Measurements from ENCODE around the gene GATA5.
"Not testable (repeated sequence)": the region's sequence is repeated elsewhere in the genome, so short reads cannot be mapped to it uniquely, and the experiment has no call there.

The GATA5 gene

GRCh38 chr20:62504323-62504722 lies 28.5 kb upstream of the GATA5 start:
- no peak for DNase-seq (ENCODE audit: low read depth)

GRCh38 chr20:62503401-62504178 lies 27.8 kb upstream of the GATA5 start:
- DNase-seq (ENCODE audit: low read depth) = no peak

DNA sequence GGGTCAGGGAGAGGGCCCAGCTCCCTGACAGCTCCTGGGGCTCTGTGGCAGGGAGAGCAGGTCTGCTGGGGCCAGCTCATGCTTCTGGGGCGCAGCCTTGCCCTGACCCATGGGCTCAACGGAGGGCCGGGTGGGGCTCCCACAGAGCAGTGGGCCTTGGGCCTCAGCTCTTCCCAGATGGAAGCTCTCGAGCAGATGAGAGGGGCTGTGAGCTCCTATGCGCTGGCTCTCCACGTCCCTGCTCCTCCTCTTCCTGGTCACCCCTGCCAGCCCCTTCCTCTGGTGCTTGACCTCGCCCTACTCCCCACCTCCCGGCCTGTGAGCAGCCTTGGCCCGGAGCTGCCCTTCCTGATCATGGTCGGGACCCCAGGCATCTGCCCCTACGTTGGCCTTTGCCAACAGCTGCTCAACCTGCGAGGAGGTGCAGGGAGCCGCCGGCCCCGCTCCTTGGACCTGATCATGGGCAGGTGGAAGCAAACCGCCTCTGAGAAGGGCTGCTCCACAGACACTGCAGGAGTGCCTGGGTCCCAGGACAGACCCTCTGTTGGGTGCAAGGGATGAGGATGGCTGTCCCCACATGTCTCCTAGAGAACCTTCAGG lies 26.8 kb upstream of the GATA5 start:
- no peak for DNase-seq (ENCODE audit: low read depth)

GRCh38 chr20:62501801-62502495 lies 26.2 kb upstream of the GATA5 start:
- DNase-seq (ENCODE audit: low read depth) = peak; percentile 54

GRCh38 chr20:62500237-62500864 lies 24.6 kb upstream of the GATA5 start:
- DNase-seq (ENCODE audit: low read depth) = no peak

GRCh38 chr20:62499758-62500236 lies 24.0 kb upstream of the GATA5 start:
- no peak for DNase-seq (ENCODE audit: low read depth)

DNA sequence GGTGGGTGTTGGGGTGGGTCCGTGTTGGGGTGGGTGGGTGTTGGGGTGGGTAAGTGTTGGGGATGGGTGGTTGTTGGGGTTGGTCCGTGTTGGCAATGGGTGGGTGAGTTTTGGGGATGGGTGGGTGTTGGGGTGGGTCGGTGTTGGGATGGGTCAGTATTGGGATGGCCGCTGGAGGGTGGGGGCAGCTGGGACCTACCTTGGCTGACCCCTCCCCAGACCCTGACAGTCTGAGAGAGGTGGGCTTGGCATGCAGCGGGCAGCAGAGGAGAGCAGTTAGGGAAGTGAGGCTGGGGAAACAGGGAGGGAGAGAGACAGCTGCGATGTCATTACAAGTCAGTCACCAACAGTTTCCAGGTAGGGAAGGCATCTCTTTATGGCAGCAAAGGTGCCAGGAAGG lies 23.1 kb upstream of the GATA5 start:
- DNase-seq (ENCODE audit: low read depth) = no peak

DNA sequence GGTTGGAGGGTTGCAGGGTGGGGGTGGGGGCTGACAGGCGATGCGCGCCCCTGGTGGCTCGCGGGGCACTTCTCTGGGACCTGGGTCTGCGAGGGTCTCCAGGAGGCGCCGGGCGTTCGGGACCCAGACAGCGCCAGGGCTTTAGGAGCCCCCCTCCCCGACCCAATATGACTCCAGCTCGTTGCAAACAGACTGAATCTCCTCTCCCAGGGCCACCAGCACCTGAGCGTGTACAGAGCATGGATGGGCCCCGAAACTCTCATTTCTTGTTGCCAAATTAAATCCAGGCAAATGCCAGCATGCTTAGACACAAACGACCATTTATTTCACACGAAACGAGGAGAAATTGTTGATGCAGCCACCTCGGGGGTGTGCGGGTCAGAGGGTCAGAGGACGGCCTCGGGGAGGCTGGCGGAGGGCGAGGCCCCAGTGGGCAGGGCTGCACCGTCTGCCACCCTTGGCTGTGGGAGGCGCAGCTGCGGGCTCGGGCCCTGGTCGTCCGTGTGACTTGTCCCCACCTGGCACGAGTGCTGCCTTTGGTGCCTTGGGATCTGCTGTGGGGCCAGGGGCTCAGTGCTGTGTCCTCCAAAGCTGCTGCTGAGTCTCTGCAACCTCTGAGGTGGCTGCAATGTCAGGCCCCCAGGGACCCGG lies 20.9 kb upstream of the GATA5 start:
- no peak for DNase-seq (ENCODE audit: low read depth)

DNA sequence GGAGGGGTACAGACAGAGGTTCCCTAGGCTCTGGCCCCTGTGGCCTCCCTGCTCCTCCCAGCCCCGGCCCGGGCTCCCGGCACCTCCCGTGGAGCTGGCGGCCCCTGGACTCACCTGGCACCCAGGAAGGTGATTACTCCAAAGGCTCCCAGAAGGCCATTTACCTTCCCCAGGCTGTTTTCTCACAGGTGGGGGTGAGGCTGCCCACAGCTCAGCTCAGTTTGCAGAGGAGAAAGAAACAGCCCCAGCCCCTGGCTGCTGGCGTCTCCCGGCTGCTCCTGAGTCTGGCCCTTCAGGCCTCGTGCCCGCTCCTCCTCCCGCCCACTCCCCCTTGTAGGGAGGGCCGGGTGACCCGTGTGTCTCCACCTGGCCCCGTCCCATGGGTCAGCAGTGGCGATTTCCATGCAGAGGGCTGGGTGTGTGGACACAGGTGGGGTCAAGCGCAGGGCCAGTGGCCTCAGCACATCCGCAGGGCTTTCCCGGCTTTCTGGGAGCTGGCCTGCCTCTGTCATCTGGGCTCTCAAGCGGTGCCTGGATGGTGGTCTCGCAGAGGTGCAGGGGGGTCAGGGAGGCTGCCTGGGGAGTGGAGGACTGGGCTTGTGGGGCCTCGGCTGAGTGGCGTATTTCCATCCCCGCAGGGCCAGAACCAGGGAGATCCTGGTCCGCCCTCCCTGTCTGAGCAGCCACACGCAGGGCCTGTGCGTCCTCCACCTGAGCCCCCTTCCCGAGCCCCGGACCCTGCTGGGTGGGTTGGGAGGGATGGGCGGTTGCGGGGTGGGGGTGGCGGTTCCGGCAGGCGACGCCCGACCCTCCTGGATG lies 20.2 kb upstream of the GATA5 start:
- DNase-seq (ENCODE audit: low read depth) = no peak

DNA sequence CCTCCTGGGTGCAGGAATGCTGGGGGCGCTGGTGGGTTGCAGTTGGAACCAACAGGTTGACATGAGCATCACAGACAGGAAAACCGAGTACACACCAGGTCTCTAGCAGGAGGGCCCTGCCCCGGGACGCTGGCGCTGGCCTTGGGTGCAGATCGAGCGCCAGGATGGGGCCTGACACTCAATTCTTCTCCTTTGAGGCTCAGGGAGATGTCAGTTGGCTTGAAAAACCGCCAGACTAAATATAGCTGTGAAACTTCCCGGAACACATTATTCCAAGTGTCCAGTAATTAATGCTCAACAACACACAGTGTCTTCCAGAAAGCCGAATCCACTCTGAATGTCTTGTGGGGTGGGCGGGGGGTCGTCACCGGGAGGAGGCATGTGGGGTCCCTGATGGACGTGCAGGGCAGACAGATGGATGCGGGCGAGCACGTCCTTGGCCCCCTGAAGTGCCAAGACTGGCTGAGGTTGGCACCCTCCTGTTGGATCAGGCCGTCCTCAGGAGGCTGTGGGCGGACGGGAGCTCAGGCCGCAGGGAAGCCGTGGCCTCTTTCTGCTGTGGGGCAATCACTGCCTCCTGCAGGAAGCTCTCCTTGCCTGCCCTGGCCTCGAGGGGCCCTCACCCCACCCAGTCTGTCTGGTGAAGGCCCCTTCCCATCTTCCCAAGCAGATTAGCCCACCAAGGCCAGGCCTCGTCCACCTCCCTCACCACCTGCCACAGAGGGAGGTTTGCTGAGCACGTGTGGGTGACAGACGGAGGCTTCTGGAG lies 19.4 kb upstream of the GATA5 start:
- no peak for DNase-seq (ENCODE audit: low read depth)

- no peak for DNase-seq (ENCODE audit: low read depth)
These were observed 18.7 kb upstream of the GATA5 start for GRCh38 chr20:62494537-62494936.

- DNase-seq (ENCODE audit: low read depth) = no peak
These were observed 18.1 kb upstream of the GATA5 start for GRCh38 chr20:62493886-62494285.

GRCh38 chr20:62493253-62493885 lies 17.6 kb upstream of the GATA5 start:
- DNase-seq (ENCODE audit: low read depth) = no peak

- DNase-seq (ENCODE audit: low read depth) = no peak
These were observed 16.9 kb upstream of the GATA5 start for GRCh38 chr20:62492711-62493110.

GRCh38 chr20:62490783-62491182 lies 15.0 kb upstream of the GATA5 start:
- DNase-seq (ENCODE audit: low read depth) = not testable (repeated sequence)

DNA sequence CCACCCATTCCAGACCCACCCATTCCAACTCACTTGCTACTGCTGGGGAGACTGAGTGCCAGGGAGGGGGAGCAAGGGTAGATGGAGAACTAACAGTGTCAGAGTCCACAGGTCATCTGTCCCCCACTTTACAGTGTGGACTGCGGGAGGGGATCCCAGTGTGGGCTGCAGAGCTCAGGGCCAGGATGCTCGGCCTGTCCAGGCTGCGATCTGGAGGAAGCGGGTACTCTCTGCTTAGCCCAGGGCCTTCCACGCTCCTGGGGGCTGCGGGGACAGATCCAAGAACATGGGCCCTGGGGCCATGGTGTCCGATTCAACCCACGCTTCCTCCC lies 14.1 kb upstream of the GATA5 start:
- DNase-seq (ENCODE audit: low read depth) = no peak

DNA sequence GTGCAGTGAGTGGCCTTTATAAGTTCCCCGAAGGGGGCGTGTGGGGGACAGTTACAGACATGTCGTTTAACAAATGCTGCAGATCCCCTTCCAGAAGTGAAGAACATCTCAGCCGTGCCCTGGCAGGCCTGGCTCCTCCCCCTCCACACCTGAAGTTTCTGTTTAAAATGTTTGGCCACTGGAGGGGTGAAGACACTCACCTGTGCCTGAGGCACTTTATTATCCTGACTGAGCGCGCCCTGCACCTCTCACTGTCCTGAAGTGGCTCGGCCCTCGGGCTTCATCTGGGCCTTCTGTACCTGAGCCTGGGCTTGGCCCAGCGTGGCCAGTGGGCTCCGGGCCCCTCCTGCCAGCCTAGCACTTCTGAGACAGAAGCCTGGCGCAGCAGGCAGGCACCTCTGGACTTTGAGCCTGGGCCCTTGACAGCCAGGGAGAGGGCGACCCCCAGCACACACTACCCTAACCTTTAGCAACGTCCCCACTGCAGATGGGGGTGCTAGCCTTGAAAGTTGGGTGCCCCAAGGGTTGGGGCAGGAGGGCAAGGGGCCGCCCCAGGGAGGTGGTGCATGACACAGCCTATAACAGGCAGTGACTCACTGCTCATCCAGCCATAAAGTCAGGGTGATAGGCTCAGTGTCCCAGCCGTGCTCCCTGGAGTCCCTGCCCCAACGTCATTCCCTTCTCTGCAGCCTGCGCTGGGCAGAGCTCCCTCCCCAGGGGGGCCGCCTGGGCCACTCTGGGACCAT lies 13.6 kb upstream of the GATA5 start:
- DNase-seq (ENCODE audit: low read depth) = no peak

- DNase-seq (ENCODE audit: low read depth) = no peak
These were observed 12.7 kb upstream of the GATA5 start for GRCh38 chr20:62488470-62488869.

DNA sequence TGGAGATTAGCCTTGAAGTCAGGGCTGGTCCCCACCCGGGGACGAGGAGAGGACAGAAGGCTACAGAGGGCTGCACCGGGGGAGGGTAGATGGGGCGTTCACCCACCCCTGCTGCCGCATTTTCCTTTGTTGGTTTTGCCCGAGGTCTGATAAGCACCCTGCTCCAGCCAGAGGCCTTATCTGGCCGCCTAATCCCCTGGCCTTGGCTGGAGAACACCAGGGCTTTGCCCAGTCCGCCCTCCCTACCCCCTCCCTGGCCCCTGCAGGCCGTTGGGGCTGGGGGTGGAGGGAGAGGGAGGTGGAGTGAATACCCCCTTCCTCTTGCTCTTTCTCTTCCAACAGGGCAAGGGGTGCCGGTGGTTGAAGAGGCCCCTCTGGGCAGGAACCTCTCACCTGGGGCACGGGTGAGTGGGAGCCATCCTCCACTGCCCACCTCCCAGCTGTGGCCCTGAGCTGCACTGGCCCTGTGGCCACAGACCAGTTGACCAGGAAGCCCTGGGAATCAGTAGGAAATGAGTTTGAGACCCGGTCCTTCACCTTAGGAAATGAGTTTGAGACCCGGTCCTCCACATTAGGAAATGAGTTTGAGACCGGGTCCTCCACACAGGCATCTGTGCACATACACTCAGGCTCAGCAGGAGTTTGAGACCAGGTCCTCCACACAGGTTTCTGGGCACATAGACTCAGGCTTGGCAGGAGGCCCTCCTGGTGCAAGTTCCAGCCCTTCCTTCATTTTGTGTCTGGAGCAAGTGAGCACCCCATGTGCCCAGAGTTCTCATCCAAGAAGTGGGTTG lies 12.0 kb upstream of the GATA5 start:
- no peak for DNase-seq (ENCODE audit: low read depth)

All from HS-5 (cell line).